ENCODE data around the gene SMAD1.

- TF ChIP-seq CTCF (IDR thresholded peaks at IDR 0.05; ENCODE audit: low read length) (no peak), EZH2phosphoT487 (IDR thresholded peaks at IDR 0.05; ENCODE audit: low read length) (no peak), EZH2 (optimal IDR thresholded peaks at IDR 0.05; ENCODE audit: low read depth, low read length) (no peak)
Observed at GRCh38 chr4:145551660-145552059, 70.0 kb downstream of the SMAD1 start.

Data from MM.1S (cell line).